Brain microvascular endothelial cell (primary cell): ENCODE results near the gene SART1.

Experiments
- DNase-seq: peaks from one replicate; pipeline ENCODE4 v3.0.0-alpha.2; 2020
- H3K27ac ChIP-seq: fragments of 250-450 bp; sonication (Bioruptor Pico); 2 replicates; pipeline ENCODE4 v1.5.1; 2020; ENCODE audit warnings: mild to moderate bottlenecking, moderate library complexity
- H3K27me3 ChIP-seq: fragments of 250-450 bp; sonication (Bioruptor Pico); replicated peaks from 2 replicates; pipeline ENCODE4 v1.5.1; 2020; ENCODE audit warnings: mild to moderate bottlenecking
- H3K36me3 ChIP-seq: fragments of 250-450 bp; sonication (Bioruptor Pico); replicated peaks from 2 replicates; pipeline ENCODE4 v1.5.1; 2020; ENCODE audit warnings: mild to moderate bottlenecking
- H3K4me3 ChIP-seq: 2 replicates; pipeline ENCODE4 v1.5.1; 2011; ENCODE audit warnings: low read depth, mild to moderate bottlenecking, control low read depth, low read length, moderate library complexity
- in situ Hi-C: cut with HindIII; loops from 2 replicates; pipeline ENCODE4 v1.10.0; 2017; ENCODE audit warnings: low sequenced_read_pairs, low pct_ligation_motif_present
- TF ChIP-seq, protein P1 (sequence below): IDR thresholded peaks from 2 replicates; pipeline ENCODE4 v1.5.1; 2011; ENCODE audit warnings: low read depth, mild to moderate bottlenecking, moderate library complexity, low read length, control low read depth, inconsistent platforms; ENCODE audit errors: missing control alignments

The SART1 gene

GRCh38 chr11:65917077-65917433, 44.5 kb upstream of the SART1 start:
- H3K27ac ChIP-seq = peak overlapping the region; percentile 82

GRCh38 chr11:65917434-65918210, 43.9 kb upstream of the SART1 start:
- TF ChIP-seq, protein P1, sequence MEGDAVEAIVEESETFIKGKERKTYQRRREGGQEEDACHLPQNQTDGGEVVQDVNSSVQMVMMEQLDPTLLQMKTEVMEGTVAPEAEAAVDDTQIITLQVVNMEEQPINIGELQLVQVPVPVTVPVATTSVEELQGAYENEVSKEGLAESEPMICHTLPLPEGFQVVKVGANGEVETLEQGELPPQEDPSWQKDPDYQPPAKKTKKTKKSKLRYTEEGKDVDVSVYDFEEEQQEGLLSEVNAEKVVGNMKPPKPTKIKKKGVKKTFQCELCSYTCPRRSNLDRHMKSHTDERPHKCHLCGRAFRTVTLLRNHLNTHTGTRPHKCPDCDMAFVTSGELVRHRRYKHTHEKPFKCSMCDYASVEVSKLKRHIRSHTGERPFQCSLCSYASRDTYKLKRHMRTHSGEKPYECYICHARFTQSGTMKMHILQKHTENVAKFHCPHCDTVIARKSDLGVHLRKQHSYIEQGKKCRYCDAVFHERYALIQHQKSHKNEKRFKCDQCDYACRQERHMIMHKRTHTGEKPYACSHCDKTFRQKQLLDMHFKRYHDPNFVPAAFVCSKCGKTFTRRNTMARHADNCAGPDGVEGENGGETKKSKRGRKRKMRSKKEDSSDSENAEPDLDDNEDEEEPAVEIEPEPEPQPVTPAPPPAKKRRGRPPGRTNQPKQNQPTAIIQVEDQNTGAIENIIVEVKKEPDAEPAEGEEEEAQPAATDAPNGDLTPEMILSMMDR = no peak
- H3K4me3 ChIP-seq = peak overlapping the region; percentile 88
- peak overlapping the region; percentile 93 for H3K27ac ChIP-seq
- DNase-seq = no peak
- H3K36me3 ChIP-seq = peaks cover 13% of the 10 kb centered on the region
- no peaks in the 10 kb centered on the region for H3K27me3 ChIP-seq
- in situ Hi-C loops = no loop called here

More at GRCh38 chr11:65917077-65917433, 44.5 kb upstream of the SART1 start:
- peak overlapping the region; percentile 88 for H3K4me3 ChIP-seq
- H3K27me3 ChIP-seq = no peaks in the 10 kb centered on the region
- no peak for DNase-seq
- peaks cover 7% of the 10 kb centered on the region for H3K36me3 ChIP-seq
- TF ChIP-seq, protein P1 = no peak
- in situ Hi-C loops = no loop called here

GRCh38 chr11:65918211-65919140, 43.1 kb upstream of the SART1 start, which contains the start of gene C11orf68:
Gene C11orf68, minus strand, starts transcription at chr11:65919062. Its CDS starts 31 bp downstream, at chr11:65919031.
- Histone ChIP-seq H3K27ac (peak within 1 kb of the TSS; percentile 93), H3K4me3 (peak within 1 kb of the TSS; percentile 88), H3K27me3 (no peaks in the 10 kb centered on the region), H3K36me3 (peaks cover 21% of the 10 kb centered on the region)
- no peak for DNase-seq
- TF ChIP-seq, protein P1 = no peak
- in situ Hi-C loops = no loop called here

- Histone ChIP-seq H3K27ac (peak within 1 kb of the TSS; percentile 93), H3K36me3 (peaks cover 22% of the 10 kb centered on the region), H3K4me3 (peak within 1 kb of the TSS; percentile 88), H3K27me3 (no peaks in the 10 kb centered on the region)
- TF ChIP-seq, protein P1 = no peak
- DNase-seq = peak; percentile 97
- in situ Hi-C loops = no loop called here
Observed at GRCh38 chr11:65919141-65919572, 42.4 kb upstream of the SART1 start, which contains the start of gene DRAP1. Gene DRAP1, plus strand, starts transcription at chr11:65919426. Its CDS starts 76 bp downstream, at chr11:65919502.

GRCh38 chr11:65919573-65920371, 41.8 kb upstream of the SART1 start:
- peaks cover 22% of the 10 kb centered on the region for H3K36me3 ChIP-seq
- TF ChIP-seq, protein P1 = no peak
- H3K27ac ChIP-seq = peak overlapping the region; percentile 64
- DNase-seq = no peak
- H3K27me3 ChIP-seq = no peaks in the 10 kb centered on the region
- in situ Hi-C loops = no loop called here
- peak overlapping the region; percentile 81 for H3K4me3 ChIP-seq
